Measurements from ENCODE around the gene ABHD15. TPM values are rescaled to one million over a fixed set of nuclear protein-coding genes. Genes with fewer than 3 reads are reported as not detected.

Gene ABHD15
- total RNA-seq, 1 experiment from 2014 or later: 8.2 TPM

- no peak overlapping the region for H3K27ac ChIP-seq (ENCODE audit: low read depth, low read length)
- ChIA-PET POLR2A (no interaction called here), RAD21 (ENCODE audit: low non-redundant PET in 1 of 2, low total read pairs in 2 of 2, uncharacterized antibody in 2 of 2, unreplicated experiment in 2 of 2) (no interaction called here), CTCF (interaction anchor here (4.3 kb wide), 1 partner anchor 10 kb away, joined by 28 read pairs; no protein-coding TSS in a partner anchor)
- no peaks in the 10 kb centered on the region for H3K9me3 ChIP-seq (ENCODE audit: control insufficient read depth in 1 of 2, insufficient read depth in 1 of 2, low read depth in 1 of 2, low read length in 2 of 2)
- intact Hi-C loops (cut with micrococcal nuclease): no loop called here
- H3K79me2 ChIP-seq (ENCODE audit: insufficient read depth, low read length): peaks cover 4% of the 10 kb centered on the region; the same call in 1 of the 2 replicates
- H4K20me1 ChIP-seq (ENCODE audit: insufficient read depth): no peaks in the 10 kb centered on the region
- DNase-seq (ENCODE audit: low read depth, low spot score): no peak
- no peaks in the 10 kb centered on the region for H3K27me3 ChIP-seq (ENCODE audit: insufficient read depth, low read length)
- no peak overlapping the region for H3K4me2 ChIP-seq (ENCODE audit: low read length)
- no peak overlapping the region for H3K9ac ChIP-seq (ENCODE audit: low read length)
- H3K36me3 ChIP-seq (ENCODE audit: control insufficient read depth in 1 of 2, insufficient read depth in 2 of 2, low read length in 2 of 2): no peaks in the 10 kb centered on the region
- no peaks in the 10 kb centered on the region for H3K4me1 ChIP-seq (ENCODE audit: control insufficient read depth in 1 of 2, insufficient read depth in 2 of 2, low read length in 2 of 2)
- TF ChIP-seq ZBTB33 (IDR thresholded peaks at IDR 0.05; ENCODE audit: extremely low read depth, insufficient replicate concordance, low read length): no peak
- no peak for TF ChIP-seq EZH2phosphoT487 (IDR thresholded peaks at IDR 0.05; ENCODE audit: borderline replicate concordance)
- no peak for TF ChIP-seq ELF1 (IDR thresholded peaks at IDR 0.05; ENCODE audit: borderline replicate concordance, low read depth)
- no peak for TF ChIP-seq CEBPB (IDR thresholded peaks at IDR 0.05; ENCODE audit: low read depth)
- TF ChIP-seq, protein P1, sequence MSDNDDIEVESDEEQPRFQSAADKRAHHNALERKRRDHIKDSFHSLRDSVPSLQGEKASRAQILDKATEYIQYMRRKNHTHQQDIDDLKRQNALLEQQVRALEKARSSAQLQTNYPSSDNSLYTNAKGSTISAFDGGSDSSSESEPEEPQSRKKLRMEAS (IDR thresholded peaks at IDR 0.05): no peak
- TF ChIP-seq REST (IDR thresholded peaks at IDR 0.05; ENCODE audit: low read depth): no peak
- no peak for TF ChIP-seq ZFX (IDR thresholded peaks at IDR 0.05)
- no peak for TF ChIP-seq SIN3A (IDR thresholded peaks at IDR 0.05; ENCODE audit: low read depth)
- TF ChIP-seq RAD21 (IDR thresholded peaks at IDR 0.05; ENCODE audit: low read depth): no peak
- no peak for TF ChIP-seq ZNF274 (IDR thresholded peaks at IDR 0.05; ENCODE audit: low read depth, low read length)
- TF ChIP-seq EGR1 (IDR thresholded peaks at IDR 0.05; ENCODE audit: low read depth): no peak
- TF ChIP-seq SRF (IDR thresholded peaks at IDR 0.05; ENCODE audit: low read depth): no peak
- TF ChIP-seq YY1 (IDR thresholded peaks at IDR 0.05; ENCODE audit: extremely low read depth, insufficient replicate concordance, low read depth, low read length): no peak
- TF ChIP-seq POLR2A (IDR thresholded peaks at IDR 0.05; ENCODE audit: borderline replicate concordance, extremely low read depth, insufficient read depth, insufficient read length): no peak
- TF ChIP-seq, protein P2, sequence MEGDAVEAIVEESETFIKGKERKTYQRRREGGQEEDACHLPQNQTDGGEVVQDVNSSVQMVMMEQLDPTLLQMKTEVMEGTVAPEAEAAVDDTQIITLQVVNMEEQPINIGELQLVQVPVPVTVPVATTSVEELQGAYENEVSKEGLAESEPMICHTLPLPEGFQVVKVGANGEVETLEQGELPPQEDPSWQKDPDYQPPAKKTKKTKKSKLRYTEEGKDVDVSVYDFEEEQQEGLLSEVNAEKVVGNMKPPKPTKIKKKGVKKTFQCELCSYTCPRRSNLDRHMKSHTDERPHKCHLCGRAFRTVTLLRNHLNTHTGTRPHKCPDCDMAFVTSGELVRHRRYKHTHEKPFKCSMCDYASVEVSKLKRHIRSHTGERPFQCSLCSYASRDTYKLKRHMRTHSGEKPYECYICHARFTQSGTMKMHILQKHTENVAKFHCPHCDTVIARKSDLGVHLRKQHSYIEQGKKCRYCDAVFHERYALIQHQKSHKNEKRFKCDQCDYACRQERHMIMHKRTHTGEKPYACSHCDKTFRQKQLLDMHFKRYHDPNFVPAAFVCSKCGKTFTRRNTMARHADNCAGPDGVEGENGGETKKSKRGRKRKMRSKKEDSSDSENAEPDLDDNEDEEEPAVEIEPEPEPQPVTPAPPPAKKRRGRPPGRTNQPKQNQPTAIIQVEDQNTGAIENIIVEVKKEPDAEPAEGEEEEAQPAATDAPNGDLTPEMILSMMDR (IDR thresholded peaks at IDR 0.05 in 2 of 3, conservative IDR thresholded peaks at IDR 0.05 in 1 of 3; ENCODE audit: borderline replicate concordance in 1 of 3, insufficient read depth in 1 of 3, low read depth in 2 of 3, low read length in 2 of 3): no peak
- BruUV-seq (replicated peaks): no TSS peak
- no peak overlapping the region for H3K4me3 ChIP-seq (replicated peaks in 1 of 2; ENCODE audit: low read depth in 1 of 2, low read length in 2 of 2)
- ATAC-seq: no peak
- H3K9me2 ChIP-seq (ENCODE audit: insufficient read depth): no peaks in the 10 kb centered on the region
- no peak overlapping the region for H2AFZ ChIP-seq (ENCODE audit: low read depth, low read length, poor library complexity, severe bottlenecking)
Observed at GRCh38 chr17:29607557-29608195, 40.8 kb upstream of the ABHD15 start.

Measured in HCT116 (cell line).